ENCODE results near the gene TUBB2B.
"Not testable (repeated sequence)": the region's sequence is repeated elsewhere in the genome, so short reads cannot be mapped to it uniquely, and the experiment has no call there.

The TUBB2B gene

GRCh38 chr6:3183066-3183465, 44.4 kb downstream of the TUBB2B start:
- no peak for DNase-seq

GRCh38 chr6:3181105-3181504, 46.3 kb downstream of the TUBB2B start:
- no peak for DNase-seq

- DNase-seq, result not testable (repeated sequence)
Observed at GRCh38 chr6:3179945-3180344, 47.5 kb downstream of the TUBB2B start.

GRCh38 chr6:3178666-3179065, 48.8 kb downstream of the TUBB2B start:
- not testable (repeated sequence) for DNase-seq

GRCh38 chr6:3176562-3177355, 50.7 kb downstream of the TUBB2B start:
- no peak for DNase-seq

DNA sequence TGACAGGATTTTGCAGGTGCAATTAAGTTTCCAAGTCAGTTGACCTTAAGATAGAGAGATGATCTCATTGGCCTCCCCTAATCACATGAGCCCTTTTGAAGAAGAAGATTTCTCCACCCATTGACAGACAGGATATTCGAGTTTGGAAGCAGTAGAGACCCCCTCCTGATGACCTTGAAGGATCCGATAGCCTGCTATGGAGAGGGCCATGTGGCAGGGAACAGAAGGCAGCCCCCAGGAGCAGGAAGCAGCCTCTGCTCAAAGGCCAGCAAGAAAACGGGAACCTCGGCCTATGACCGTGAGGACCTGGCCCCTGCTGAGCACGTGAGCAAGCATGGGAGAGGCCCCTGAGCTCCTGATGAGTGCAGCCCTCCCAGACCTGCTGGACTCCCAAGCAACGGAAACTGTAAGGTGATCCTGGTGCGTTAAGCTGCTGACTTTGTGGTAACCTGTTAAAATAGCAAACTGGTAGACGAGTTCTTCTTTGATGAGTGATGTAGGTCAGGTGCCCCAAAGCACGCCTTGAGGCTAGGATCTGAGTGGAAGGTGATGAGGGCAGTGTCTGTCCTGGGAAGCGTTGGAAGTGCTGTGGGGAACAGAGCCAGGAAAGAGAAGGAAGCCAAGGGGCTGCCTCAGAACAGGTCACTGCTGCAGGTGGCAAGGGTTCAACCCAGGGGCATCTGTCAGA, 51.6 kb downstream of the TUBB2B start:
- no peak for DNase-seq

Data from DMS 273 treated with DMSO at 0.1 percent for 48 hours (cell line).